NCI-H226 (cell line): ENCODE measurements around the gene SMAD6.

Experiments
- DNase-seq: peaks from one replicate; pipeline ENCODE4 v3.0.0-alpha.2; 2015

SMAD6 gene

DNA sequence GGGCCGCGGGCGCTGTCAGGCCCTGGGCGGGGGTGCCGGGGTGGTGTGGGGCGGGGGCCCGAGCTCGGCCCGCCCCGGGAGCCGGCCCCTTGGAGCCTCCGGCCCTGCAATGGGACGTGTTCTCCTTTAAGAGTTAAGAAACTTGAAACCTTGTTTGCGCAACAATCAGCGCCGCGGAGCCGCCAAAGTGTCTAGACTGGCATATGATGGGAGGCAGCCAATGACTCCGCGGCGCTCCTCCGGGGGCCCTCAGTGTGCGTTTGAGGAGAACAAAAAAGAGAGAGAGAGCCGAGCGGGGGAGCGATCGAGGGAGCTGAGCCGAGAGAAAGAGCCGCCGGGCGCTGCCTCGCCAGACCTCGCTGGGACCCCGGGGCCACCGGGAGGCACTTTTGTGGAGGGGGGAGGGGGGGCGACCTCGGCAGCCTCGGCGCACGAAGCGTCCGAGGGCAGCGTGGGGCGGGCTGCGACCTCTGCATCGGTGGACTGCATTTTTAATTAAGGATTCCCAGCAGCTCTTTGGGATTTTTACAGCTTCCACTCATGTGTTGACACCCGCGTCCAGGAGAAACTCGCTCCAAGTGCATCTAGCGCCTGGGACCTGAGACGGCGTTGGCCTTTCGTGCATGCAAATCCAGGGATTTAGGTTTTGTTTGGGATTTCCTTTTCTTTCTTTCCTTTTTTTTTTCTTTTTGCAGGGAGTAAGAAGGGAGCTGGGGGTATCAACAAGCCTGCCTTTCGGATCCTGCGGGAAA, at the start of gene SMAD6:
Gene SMAD6 (plus strand): TSS at position 202 of the 752 bp plus-strand sequence. CDS start 1,023 bp downstream, outside the sequence.
- DNase-seq, result peak; percentile 100

DNA sequence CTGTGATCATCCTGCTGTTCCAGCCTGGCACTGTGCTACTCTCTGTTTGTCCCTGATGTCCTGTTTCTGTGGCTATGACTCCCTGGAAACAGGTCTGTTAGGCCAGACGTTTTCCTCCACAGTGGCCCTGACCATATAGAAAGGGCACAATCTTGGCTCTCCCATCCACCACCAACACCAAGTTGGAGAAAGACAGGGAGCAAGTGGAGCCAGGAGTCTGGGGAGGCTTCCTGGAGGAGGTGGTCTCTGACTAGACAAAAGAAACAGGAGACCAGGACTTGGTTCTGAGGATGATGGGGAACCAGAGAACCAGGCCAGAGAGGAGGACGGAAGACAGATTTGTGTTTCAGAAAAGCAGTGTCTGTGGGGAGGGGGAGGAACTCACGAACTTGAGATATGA, 49.2 kb upstream of the SMAD6 start:
- no peak for DNase-seq

DNA sequence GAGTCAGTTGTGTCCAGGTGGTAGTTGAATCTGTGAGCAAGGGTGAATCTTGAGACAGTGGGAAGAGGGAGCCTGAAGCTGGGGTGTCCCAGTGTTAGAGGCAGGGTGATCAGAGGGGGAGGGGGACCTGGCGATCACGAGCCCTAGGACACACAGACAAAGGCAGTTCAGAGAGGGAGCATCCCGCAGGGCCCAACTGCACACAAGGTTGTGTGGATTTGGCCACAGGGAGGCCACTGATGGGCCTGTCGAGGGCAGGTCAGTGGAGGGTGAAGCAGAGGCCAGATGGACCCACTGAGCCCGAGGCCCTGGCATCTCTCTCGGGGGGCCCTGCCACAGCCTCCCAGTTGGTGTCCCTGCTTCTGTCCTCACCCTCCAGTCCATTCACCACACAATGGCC, 48.6 kb upstream of the SMAD6 start:
- no peak for DNase-seq

DNA sequence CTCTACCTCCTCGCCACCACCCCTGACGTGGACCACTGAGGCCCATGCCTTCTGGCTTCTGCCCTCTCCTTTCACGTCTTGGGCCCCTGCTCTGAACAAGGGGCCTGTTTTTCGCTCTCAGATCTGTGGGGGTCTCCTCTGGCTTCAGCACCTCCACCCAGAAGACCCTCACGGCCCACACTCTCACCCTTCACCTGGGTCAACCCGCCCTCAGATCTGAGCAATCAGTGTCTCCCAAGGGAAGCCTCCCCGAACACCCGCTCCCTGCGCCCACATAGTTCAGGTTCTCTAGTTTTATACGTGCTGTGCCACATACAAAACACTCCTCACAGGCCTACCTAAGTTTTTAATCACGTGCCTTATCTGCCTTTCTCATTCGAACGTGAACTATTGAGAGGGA, 48.2 kb upstream of the SMAD6 start:
- DNase-seq, result no peak

DNA sequence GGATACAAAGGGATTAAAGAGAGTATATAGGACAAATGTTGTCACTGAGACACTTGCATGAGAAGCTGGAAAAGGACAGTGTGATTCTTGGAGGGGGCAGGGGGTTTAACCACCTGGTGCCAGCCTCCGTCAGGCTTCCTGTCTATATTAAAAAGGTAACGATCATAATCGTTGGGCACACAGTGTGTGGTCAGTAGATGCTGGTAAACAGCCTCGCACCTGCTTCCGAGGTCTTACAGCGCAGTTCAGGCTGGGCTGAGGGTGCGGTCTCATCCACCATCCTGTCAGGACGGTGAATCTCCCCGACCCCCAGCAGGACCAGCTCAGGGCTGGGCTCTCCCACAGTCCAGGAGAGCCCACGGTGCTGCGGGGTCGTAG, 47.7 kb upstream of the SMAD6 start:
- no peak for DNase-seq

DNA sequence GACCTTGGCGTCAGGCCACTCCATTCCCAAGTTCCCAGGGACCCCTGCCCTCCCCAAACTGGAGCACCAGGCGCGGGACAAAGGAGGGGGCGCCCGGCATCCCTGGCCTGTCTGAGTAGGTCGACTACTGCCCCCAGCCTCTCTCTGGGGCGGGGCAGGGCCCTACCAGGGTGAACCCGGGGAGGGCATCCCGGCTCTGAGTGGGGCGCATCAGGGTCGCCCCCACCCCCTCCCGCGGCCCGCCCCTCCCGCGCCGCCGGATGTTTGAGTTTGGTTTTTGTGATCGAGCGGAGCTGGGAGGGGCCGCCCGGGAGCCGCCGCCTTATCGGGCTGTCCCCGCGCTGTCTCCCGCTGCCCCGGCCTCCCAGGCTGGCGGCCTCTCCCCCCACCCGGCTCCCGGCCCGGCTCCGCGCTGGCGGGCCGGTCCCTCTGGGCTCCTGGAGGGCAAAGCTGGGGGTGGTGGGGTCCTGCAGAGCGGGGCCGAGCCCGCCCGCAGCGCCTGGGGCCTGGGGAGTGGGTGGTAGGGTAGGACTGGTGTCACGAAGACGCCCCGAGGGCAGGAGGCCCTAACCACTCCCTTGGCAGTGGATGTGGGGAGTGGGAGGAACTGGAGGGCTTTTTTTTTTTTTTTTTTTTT, 47.2 kb upstream of the SMAD6 start:
- no peak for DNase-seq

DNA sequence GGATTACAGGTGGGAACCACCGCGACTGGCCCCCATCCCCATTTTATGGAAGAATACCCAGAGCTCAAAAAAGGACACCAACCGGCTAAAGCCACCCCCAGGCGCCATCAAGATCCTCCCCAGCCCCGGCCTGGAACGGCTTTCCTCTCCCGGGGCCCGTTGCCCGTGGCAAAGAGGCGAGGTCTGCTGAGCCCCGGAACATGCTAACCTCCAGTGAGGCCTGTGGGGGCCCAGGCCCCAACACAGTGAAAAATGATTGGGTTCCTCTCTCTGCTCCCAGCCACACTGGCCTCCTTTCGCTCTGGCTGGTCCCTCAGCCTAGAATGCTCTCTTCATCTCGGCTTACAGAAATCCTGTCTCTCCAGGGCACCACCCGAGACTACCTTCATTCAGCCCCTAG, 46.5 kb upstream of the SMAD6 start:
- no peak for DNase-seq

DNA sequence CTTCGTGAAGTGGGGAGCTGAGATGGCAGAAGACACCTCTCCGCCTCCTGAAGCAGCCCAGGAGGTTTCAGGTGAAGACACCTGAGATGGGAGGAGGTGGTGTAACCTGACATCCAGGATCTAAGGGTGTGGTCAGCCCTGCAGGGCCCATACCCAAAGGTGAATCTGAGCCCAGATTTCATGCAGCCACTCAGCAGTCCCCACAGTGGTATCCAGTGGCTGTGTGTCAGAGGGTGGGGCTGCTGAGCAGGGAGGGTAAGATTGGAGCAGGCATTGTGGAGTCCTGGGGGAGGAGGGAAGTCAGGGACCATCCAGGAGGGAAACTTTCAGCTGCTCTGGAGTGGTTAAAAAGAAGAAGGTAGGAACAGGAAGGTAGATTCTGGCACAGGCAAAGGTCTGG, 46.0 kb upstream of the SMAD6 start:
- no peak for DNase-seq

DNA sequence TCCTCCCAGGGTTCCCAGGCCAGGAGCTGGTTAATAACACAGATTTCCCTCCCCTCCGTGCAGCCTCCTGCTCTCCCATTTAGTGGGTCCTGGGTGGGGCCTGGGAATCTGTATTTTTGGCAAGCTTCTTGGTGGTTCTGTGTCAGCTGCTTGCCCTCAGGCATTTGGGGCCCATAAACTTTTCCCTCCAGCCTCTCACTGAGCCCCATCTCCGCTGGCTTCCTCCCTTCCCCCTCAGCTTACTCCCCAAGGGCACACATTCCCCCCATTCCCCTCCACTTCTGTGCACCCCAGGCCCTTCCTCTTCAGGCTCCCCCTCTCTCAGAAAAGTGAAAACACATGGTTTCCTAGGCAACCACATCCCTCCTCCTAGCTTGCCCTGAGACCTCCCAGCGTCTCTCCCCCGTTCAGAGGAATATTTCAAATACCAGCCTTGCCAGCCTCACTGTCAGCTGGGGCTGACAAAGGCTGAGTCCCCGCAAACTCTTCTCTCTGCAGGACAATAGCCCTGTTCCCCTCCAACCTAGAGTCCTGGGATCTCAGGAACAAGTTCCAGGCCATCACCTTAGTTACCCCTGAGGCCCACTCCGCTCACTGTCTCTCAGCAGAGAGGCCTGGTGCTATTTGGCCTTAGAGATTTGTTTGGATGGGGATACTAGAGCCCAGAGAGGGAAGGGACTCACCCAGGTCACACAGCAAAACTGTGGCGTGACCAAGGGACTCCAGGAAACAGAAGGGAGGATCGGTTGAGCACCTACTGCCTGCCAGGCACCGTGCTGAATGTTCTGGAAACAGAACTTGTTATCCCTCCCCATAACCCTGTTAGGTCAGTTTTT, 44.6 kb upstream of the SMAD6 start:
- no peak for DNase-seq

DNA sequence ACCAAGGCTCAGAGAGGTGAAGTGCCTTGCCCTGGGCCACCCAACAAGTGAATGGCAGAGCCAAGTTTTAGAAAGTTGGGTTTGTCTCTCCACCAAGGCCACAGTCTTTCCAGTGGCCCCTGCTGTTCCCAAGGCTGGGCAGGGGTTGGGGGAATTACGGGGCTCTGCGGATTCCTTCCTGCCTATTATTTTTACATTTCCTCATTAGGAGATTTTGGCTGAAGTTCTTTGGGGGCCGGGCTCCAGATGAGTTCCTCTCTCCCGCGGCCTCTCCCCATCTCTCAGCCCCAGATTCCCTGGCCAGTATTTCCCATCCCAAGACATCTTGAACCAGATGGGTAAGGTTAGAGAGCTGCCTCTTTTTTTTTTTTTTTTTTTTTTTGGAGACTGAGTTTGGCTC, 44.0 kb upstream of the SMAD6 start:
- DNase-seq, result no peak

DNA sequence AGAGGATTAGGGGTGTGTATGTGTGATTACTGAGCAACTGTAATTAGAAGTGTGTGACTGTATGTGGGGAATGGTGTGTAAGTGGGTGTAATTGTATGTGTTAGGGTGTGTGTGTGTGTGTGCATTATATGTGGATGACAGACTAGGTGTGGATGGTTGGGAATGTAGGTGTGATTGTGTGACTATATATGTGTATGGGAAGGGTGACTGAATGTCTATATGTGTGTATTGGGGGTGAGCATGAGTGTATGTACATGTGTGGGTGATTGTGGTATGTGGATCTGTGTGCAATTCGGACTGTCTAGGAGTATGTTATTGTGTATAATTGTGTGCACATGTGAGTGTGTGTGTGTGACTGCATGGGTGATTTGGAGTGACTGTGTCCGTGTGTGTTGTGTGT, 43.2 kb upstream of the SMAD6 start:
- DNase-seq, result no peak

DNA sequence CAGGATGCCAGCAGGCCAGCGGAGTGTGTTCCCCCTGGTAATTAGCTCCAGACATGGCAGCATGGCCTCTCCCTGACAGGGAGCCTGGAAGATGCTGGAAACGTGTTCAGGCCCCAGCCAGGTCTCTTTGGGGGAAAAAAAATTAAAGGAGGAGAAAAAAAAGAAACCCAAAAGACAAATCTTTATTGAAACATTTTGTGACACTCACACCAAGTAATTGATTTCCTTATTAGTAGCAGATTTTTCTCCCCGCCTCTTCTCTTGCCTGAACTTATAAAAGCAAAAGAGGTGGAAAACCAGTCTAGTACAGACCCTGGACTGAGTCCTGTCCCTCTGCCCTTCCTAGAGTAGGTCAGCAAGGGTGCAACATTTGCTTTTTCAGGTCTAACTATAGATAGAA, 42.7 kb upstream of the SMAD6 start:
- DNase-seq, result no peak

DNA sequence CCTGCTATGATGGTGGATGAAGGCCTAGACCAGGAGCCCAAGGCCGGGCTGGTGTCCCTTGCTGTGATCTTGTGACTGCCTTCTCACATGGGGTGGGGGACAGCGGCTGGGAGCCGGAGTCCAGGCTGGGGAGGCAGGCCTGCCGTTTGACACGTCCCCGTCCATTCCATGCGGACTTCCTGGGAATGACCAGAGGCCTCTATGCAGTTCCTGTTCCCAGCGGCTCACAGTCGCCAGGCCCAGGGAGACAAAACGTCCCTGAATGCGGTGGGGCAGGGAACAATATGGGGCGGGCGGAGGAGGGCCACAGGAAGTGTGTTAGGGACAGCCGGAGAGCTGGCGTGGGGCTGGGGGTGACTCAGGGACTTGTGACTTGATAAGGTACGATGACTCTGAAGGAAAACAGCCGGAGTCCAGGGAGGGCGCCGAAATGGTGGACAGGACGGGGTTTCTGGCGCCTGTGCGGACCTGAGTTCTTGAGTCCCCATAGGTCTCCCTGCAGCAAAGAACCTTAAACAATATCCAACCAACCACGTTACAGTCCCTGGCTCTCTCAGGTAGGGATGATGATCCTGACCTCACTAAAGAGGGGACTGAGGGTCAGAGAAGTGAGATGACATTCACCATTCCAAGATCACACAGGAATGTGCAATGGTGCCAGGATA, 40.5 kb upstream of the SMAD6 start:
- DNase-seq, result no peak

DNA sequence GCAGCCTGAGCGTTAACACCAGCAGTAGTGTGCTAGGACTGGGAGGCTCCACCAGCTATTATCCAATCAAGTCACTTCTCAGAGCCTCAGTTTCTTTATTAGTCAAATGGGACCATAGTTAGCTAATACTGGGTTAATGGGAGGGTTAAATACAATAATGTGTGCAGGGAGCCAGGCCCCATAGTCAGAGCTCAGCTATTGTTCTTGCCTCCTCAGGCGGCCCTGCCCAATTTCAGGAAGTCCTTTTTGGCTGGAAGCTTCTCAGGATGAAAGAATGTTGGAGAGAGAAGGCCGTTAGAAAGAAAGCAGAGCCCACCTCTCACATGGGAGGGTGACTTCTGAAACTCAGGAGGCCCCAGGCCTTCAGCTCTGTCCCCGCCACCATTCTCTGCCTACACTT, 39.5 kb upstream of the SMAD6 start:
- no peak for DNase-seq

DNA sequence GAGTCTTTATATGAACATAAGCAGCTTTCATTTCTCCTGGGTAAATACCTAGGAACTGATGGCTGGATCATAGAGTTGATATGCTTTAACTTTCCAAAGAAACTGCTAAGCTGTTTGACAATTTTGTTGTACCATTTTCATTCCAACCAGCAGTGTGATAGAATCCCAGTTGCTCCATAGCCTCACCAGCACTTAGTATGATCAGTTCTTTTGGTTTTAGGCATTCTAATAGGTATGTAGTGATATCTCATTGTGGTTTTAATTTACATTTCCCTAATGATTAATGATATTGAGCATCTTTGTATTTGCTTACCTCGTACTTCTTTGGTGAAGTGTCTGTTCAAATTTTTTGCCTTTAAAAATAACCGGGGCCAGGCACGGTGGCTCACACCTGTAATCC, 38.4 kb upstream of the SMAD6 start:
- DNase-seq, result no peak

DNA sequence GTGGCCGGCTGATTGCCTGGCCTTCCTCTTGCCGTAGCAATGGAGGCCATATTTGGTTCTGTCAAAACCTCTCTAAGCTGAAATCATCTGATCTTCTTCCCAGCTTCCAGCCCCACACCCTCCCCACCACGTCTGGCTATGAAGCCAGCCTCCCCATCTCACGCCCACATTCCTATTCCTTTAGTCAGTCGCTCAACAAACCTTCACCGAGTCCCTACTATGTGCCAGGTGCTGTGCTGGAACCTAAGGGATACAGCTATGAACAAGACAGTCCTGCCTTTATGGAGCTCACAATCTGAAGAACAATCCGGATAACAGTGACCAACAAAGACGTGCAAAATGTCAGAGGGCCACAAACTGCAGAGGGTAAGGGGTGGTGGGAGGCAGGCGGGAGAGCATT, 31.9 kb upstream of the SMAD6 start:
- DNase-seq, result no peak

DNA sequence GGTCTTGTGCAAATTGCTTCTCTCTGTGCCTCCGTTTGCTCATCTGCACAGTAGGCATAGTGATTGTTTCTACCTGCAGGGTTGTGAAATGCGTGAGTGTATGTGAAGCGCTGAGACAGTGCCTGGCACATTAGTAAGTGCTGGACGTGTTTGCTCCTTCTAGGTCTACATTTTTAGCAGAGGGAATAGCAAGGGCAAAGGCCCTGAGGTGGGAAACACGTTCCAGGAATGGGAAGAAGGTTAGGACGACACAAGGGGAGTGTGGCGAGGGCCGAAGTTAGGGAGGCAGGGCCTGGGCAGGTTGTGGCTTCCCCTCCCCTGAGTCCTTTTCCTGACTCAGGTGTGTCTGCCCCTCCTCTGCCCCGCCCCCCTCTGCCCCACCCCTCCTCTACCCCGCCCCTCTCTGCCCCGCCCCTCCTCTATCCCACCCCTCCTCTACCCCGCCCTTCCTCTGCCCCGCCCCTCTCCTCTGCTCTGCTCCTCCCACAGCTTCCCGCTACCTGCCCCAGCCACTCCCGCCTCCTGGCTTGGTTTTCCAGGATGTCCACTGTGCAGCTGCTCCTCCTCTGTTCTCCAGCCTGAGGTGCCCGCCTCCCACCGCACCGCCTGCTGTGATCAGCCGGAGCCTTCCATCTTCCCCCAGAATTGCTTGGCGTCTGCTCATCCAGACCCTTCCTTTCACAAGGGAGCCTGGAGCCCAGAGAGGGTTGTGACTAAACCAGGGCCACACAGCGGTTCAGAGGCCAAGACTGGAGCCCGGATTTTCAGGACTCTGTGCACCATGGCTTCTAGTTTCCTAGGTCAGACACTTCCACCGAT, 31.1 kb upstream of the SMAD6 start:
- peak; percentile 83 for DNase-seq

DNA sequence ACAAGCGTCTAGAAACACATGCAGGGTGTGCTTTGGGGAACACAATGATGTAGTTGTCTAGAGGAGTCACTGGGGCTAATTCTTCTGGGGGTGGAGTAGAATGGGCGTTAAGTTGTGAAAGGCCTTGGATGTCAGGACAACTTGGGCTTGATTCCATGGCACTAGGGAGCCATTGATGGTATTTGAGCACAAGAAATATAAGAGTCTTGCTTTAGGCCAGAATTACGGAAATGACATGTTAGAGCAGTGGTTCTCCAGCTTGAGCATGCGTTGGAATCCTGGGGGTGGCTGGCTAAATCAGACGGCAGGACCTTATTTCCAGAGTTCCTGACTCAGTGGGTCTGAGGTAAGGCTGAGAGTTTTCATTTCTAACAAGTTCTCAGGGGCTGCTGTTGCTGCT, 29.2 kb upstream of the SMAD6 start:
- no peak for DNase-seq

DNA sequence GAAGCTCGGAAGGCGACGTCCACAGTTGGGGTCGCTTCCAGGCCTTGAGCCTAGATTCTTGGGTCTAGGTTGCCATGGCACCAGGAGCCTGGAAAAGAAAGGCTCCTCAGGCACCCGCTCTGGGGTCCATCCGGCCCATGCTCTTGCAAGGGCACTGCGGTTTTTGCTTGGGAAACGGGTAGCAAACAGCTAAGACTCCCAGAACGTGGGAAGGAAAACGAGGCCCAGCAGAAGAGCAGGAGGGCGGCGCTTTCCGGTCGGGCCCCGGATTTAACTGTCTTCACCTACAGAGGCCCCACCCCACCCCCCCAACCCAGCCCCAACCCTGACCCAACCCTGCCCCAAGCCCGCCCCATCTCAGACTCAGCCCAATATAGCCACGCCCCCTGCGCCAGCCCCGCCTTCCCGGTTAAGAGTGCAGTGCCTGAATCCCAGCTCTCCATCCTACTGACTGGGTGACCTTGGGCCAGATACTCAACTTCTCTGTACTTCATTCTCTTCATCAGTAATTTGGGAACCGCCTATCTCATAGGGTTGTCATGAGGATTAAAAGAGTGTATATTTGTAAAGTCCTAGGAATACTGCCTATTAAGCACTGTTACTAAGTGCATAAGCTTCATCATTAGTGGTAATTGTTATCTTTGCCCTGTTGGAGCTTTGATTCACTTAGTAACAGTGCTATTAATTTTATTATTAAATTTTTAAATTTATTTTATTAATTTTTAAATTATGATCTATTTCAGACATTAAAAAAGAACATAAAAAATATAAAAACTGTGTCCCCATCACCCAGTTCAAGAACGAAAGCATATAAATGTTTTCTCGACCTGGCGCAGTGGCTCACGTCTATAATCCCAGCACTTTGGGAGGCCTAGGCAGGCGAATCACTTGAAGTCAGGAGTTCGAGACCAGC, 28.4 kb upstream of the SMAD6 start:
- DNase-seq, result peak; percentile 63

DNA sequence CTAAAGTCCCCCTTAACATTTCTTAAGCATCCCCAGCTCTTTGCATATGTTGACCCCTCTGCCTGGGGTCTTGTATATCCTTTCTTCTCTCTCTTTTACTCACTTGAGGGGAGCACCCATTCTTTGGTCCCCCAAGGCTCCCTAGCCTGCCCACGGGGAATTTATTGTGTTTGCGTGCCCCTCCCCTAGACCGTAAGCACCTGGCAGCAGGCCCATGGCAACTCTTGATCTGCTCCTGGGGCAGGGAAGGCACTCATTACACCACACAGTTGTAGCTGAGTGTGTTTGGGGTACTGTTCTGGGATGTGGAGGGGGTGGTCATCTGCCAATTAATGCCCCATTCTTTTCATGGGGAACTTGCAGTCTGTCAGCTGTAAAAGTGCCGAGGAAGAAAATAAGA, 27.3 kb upstream of the SMAD6 start:
- DNase-seq, result no peak

DNA sequence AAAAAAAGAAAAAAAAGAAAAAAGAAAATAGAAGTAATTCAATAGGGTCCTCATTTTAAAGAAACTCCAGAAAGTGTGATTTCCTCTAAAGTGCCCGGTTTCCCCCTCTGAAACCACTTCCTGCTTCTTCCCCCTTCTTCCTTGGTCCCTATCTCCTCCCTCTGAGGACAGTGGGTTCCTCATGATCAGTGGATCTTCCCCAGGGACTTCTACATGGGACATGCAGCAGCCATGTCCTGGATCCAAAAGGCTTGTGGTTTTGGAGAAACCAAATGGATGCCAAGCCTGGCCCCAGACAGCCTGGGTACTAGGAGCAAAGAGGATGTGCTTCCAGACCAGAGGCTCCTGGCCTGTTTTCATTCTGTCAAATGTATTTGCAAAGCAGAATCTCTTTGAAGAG, 26.6 kb upstream of the SMAD6 start:
- no peak for DNase-seq
